ENCODE data around the gene WASF1.
A peak's percentile ranks its signal among the peaks of the same experiment; 100 is the strongest.

Gene WASF1

DNA sequence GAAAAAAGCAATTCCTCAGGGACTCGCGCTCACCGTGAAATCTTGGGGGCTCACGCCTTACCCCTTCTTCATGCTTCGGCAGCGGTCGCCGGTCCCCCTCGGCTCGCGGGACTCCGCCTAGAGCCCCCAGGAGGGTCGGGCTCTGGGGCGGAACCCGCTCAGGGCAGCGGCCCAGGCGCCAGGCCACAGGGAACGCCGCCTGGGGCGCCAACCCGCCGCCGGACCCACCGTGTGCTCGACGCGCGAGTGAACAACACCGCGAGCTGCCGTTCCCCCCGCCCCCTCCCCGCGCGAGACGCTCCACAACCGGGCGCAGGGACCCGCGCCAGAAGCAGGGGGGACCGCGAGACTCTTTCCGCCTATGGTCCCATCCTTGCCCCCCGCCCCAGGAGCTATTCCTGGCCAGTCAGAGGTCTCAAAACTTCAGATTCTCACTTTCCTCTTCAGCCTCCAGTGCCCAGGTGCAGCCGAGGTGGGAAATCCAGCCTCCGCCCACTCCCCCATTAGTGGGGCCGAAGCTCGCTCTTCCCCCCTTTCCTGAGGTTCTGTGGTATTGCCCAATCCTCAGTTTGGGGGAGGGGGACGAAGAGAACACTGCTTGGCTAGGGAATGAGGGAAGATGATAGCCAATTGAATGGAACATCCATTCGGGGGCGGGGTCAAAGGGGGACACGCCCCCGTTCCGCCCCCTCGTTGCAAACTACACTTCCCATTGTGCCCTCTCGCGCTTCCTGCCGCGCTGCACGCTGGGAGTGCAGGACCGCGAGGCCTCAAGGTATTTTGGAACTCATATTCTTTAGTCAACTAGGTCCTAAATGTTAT, at the start of gene WASF1:
Gene WASF1 (minus strand): TSS at position 265 of the 822 bp plus-strand sequence. CDS start 52,069 bp downstream, outside the sequence.
- peak; percentile 89 to 92 for DNase-seq

GRCh38 chr6:110226261-110226660, 46.8 kb upstream of the WASF1 start:
- no peak for DNase-seq

- DNase-seq: no peak
These were observed 42.3 kb upstream of the WASF1 start for GRCh38 chr6:110221738-110222137.

DNA sequence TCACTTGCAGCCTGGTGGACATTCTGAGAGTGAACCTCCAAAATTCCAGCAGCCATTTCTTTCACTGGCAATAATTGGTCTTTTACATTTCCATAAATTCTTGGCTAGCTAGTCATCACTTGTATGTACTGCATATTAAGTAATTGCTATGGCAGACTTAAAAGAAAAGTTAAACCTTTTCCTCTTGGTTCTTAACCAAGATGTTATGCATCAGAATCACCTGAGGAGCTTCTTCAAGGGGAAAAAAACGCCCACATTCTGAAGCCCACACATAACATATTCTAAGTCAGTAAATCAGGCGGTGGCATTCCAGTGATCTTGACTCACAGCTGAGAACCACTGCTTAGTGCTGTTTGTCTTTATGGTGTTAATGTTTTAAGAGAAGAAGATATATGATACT, 37.8 kb upstream of the WASF1 start:
- DNase-seq: no peak

DNA sequence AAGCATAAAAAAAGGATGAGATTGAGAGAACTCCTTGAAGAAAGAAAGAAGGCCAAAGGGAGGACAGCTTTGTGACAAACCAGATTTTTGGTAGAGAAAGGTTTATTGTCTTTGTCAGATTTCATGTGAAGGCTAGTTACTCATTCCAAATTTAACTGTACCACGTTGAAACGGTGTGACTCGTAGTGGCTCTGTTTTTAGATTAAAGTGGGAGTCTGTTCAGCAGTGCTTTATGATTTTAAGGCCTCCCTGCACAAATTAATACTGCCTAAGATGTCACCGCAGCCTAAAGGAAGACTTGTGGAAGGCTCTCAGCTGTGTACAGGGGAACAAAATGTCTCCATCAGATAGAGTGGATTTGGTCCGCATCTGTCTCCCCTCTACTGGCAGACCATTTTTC, 36.7 kb upstream of the WASF1 start:
- DNase-seq: no peak

DNA sequence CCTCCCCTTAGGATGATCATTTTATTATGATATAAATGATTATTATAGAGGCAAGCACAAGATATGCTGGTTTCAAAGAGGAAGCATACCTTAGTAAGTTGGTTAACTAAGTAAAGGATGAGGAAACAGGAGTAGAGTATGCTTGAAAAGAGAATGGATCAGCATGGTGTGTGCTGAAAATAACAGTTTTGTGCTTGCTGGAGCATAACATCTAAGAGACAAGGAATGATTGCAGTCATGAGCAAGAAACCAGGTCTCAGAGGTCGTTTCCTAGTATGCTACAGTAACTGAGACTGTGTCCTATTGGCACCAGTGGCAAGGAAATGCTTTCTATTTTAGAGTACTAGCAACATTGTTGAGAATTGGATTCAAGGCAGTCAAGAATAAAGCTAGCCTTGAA, 34.9 kb upstream of the WASF1 start:
- DNase-seq: no peak

- DNase-seq: no peak
These were observed 32.3 kb upstream of the WASF1 start for GRCh38 chr6:110211753-110212152.

GRCh38 chr6:110207652-110208051, 28.2 kb upstream of the WASF1 start:
- no peak for DNase-seq

GRCh38 chr6:110201151-110201884, 21.8 kb upstream of the WASF1 start:
- no peak for DNase-seq

DNA sequence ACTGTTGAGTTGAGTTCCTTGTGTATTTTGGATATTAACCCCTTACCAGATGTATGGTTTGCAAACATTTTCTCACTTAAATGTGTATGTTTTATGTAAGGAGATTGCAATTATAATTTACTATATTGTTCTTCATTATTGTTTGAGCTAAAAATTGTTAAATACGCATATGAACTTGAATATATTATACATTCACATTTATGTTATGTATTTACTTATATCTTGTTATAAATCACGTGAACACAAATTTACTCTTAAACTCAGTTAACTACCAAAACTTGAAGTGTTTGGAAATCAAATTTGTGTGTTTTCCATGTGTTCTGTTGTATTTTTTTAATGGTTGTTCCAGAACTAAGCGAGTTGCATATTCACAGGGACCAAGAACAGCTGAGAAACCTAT, 19.1 kb upstream of the WASF1 start:
- no peak for DNase-seq

GRCh38 chr6:110196874-110197273, 17.4 kb upstream of the WASF1 start:
- DNase-seq: no peak

DNA sequence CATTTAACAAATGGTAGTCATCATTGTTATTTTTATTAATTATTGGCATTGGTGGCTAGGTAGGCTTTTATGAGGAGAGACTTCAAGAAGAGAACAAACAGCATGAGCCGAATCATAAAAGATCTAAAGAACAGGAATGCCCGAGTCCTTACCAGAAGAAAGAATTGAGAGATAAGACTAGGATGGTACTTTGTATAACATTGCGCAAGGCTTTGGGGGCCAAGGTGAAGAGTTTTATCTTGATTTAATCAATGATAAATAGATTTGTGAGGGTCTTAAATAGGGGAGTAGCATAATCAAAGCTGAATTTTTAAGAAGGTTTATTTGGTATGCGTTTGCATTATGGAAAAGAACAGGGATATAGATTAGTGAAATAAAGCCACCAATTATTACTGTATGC, 16.2 kb upstream of the WASF1 start:
- no peak for DNase-seq

GRCh38 chr6:110191477-110191876, 12.0 kb upstream of the WASF1 start:
- no peak for DNase-seq

GRCh38 chr6:110190726-110191125, 11.3 kb upstream of the WASF1 start:
- DNase-seq: no peak

- no peak for DNase-seq
These were observed 9.3 kb upstream of the WASF1 start for GRCh38 chr6:110188791-110189190.

DNA sequence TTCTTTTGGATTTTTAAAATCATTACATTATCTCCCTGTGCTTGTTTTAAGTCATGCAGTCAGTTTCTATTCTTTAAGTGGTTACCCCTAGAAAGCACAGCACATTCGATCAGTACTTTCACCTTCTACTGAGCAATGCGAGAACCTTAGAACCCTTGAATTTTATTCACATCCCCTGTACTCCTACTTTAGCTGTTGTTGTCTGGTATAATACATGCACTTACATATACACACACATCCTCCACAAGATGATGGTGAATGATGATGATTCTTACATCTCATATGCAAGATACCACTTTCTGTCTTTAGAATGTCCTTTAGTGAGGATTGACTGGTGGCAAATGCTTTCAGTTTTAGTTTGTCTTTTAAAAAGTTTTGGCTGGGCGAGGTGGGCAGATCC, 6.4 kb upstream of the WASF1 start:
- no peak for DNase-seq

DNA sequence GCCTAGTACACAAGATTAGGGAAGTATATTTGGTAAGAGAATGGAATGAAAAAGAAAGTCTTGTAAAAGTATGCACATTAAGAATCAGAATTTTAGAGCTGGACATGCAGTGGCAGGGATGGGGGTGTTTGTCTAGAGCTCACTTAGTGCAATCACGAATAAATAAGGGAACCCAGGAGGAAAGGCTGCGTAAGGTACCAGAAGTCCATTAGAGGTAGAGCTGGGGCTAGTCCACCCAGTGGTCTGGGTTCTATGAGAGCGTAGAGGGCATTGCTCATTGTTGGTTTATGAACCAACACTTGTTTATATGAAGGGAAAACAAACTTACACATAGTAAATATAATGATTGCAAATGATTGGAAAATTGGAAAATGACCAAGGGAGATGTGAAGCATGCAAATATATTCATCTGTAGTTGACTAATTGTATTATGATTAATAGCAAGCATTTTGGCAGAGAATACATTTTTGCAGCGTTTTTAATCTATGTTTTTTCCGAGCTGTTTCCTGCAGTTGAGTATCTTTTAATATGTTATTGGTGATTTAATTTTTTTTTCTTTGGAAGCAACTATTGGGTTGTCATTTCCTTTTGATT, 3.9 kb upstream of the WASF1 start:
- DNase-seq: no peak

DNA sequence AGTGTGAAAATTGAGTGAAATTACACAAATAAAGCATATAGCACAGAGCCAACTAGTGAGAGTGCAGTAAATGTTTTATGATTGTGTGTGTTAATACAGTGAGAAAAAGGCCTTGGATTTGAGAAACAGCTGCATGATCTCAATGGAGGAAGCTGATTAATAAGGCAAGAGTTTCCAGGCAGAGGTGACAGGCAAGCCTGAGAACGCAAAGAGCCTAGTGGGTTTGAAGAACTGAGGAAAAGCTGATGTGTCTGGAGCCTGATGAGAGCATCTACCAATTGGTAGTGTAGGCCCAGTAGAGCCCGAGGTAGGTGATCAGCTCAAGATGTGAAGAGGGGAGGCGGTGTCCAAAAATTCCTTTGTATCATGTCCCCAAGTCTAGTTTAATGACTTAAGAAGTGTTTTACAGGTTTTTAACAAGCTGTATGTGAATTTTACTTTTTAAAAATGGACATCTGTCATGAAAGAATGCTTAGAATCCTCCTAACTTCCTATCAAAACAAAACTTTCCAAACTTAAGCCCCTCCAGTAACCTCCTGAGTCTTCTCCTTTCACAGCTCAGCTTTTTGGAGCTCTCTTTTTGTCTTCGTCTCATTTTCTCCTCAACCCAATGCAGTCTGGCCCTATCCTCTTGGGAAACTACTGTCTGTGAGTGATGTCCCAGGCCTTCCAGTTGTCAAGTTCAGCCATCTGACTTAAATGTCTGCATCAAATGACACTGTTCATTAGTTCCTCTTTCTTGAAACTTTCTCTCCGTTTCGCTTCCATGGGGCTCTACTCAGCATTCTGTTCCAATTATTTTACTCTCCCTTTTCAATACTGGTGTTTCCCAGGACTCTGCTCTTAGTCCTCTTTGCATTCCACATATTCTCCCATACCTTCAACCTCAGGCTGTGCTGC, 1.9 kb upstream of the WASF1 start:
- DNase-seq: peak in 1 of 2 donors; percentile 3

DNA sequence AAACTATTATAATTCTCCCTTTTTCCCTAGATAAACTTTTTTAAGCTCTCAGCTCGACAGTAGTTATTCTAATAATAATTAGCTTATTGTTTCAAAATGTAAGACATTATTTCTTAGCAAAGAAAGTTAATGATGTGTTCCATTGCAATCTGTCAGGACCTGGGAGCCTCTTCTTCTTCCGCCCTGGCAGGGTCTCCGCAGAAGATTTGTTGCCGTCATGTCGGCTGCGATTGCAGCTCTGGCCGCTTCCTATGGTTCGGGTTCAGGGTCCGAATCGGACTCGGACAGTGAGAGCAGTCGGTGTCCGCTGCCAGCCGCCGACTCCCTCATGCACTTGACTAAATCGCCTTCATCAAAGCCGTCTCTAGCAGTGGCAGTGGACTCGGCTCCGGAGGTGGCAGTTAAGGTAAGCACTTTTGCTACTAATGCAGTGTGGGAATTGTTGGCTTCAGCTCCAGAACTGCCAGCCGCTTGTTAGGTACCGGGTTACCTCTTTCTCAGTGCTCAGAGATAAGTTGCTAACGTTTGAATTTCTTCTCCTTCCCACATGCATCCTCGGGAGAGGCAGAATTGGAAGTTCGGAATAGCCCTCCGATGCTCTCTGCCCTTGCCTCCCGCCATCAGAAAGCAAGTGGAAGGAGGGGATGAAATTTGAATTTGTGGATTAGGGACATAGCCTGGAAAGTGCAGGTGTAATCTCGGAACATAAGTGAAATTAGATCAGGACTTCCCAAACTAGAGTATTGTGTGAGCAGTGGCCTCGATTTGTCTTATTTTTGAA, 948 bp upstream of the WASF1 start, which contains the start of gene CDC40:
Gene CDC40 (plus strand): TSS at position 200 of the 781 bp plus-strand sequence. CDS start 18 bp downstream, at position 218.
- DNase-seq: peak; percentile 48 to 62

- DNase-seq: peak; percentile 56 to 64
These were observed 654 bp downstream of the WASF1 start for GRCh38 chr6:110178626-110179405.

Measured in stimulated activated CD4-positive, alpha-beta T cell treated with anti-CD3 and anti-CD28 coated beads, Interleukin-2, amount 100 ng/mL, for 24 hours (primary cell).